ENCODE data around the gene KCND2.

GRCh38 chr7:120412139-120413050 is 139.4 kb downstream of the KCND2 start:
- TF ChIP-seq CTCF (IDR thresholded peaks at IDR 0.05) (no peak), POLR2A (IDR thresholded peaks at IDR 0.05) (no peak)

Data from tibial nerve (tissue), 3 donors.